Stimulated activated CD8-positive, alpha-beta memory T cell treated with anti-CD3 and anti-CD28 coated beads, Interleukin-15, amount 100 ng/mL, for 4 hours (primary cell): ENCODE data around the gene PLA2G4F.

Experiments used
- DNase-seq, 2 donors: peaks; one replicate each; pipeline ENCODE4 v3.0.0-alpha.2; 2020; ENCODE audit warnings: low read depth in 2 of 2

PLA2G4F gene

GRCh38 chr15:42147431-42147735, 9.1 kb downstream of the PLA2G4F start:
- DNase-seq, result no peak

DNA sequence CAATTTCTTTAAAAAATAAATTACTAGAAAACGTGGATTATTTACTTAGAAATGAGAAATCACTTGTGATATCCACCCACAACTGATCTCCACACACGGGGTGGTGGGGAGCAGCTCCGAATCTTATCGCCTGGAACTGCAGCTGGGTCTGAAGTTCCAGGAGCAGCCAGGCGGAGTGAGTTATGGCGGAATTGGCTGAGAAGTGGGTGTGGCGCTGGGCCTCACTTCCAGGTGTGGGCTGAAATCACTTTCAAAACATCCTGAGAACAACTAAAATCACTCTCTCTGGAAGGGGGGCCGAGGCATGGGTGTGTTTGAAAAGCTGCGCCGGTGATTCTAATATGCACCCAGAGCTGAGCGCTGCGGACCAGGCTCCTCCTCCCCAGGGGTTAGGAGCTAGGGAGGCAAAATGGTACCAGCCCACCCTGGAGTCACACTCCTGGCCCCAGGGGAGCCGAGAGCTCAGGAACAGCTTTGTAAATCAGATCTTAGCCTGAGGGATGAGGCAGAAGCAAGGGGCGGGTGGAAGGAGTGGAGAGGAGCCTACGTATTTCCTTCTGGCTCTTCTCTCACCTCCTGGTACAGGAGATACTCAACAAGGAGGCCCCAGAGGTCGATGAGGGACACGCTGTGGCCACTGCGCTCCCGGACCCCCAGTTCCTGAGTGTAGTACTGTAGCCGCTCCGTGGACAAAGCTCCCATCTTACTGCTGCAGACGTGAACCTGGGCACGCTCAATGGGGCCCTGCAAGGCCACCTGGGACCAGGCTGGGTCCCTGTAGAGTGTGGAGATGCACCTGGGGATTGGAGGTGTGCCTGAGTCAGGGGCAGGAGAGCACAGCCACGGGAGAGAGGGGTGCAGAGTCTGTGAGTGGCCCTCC, 9.6 kb downstream of the PLA2G4F start:
- no peak for DNase-seq

DNA sequence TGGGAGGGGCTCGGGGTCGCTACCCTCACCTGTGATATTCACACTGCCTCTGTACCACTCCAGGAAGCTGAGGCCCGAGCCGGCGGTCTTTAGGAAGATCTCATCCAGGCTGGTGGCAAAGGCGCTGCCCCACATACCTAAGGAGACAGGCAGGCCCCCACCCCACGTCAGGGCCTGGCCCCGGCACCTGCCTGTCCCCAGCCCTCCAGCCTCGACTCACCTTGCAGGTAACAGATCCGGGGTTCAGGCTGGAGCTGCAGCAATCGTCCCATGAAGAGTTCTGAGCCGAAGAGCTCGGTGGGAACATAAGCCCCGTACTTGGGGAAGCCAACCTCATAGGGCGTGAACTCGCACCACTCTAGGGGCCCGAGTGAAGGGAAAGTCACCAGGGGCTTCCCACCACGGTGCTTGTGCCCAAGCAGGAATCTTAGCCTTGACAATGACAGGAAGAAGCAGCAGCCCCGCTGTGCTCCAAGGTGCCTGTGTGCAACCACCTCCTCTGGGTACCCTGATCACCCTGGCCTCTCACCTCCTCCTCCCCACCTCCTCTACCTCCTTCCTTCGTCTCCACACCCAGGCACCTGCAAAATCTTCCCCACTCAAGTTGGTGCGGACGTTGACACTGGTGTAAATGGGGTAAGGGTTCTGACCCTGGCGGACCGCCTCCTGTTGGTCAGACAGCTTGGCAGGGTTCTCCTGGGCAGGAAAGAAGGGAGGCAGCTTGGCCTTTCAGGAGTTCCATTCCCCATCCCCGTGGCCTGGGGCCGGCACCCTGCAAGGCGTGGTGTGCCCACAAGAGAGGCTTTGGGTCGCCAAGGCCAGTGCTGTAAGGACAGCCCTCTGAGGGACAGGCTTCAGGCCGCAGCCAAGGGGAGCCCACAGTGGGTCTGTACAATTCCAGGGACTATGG, 10.6 kb downstream of the PLA2G4F start:
- no peak for DNase-seq

GRCh38 chr15:42144841-42145375, 11.5 kb downstream of the PLA2G4F start:
- no peak for DNase-seq

- DNase-seq, result no peak
These were observed 12.4 kb downstream of the PLA2G4F start for GRCh38 chr15:42143866-42144625.

GRCh38 chr15:42143356-42143755, 13.1 kb downstream of the PLA2G4F start:
- no peak for DNase-seq

DNA sequence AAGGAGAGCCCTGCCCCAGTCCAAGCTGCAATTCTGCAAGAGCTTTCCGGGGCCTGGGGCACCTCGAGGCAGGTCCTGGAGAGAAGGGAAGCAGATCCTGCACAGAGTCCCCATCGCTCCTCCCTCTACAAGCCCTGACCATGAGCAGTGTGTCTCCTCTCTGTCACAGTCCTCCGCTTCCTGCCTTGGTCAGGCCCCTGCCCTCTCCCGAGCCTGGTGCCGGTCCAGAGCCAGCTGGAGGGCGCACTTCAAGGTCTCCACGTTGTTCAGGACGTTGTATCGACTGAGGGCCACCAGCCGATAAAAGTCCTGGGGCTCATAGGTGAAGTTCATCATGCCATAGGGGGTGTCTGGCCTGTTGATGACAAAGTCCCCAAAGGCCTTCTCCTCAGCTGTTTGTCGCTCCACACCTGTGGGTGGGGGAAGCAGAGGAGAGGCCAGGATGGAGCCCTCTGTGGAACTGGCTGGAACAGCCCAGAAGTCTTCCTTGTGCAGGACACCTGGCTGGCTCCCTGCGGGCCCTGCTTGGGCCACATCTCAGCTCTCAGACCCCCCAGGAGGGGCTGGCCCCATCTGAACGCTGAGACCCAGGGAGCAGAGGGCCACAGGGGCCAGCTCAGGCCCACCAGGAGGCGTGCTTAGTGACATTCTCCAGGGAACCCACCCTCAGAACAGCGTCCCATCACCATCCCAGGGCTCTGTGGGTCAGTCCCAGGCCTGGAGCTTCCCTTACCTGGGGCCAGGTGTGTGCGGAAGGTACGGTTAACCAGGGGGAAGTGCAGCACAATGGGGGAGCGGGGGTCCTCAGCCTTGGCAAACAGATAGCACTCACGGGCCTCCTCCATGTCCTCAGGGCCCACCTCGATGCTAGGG, 14.4 kb downstream of the PLA2G4F start:
- no peak for DNase-seq

DNA sequence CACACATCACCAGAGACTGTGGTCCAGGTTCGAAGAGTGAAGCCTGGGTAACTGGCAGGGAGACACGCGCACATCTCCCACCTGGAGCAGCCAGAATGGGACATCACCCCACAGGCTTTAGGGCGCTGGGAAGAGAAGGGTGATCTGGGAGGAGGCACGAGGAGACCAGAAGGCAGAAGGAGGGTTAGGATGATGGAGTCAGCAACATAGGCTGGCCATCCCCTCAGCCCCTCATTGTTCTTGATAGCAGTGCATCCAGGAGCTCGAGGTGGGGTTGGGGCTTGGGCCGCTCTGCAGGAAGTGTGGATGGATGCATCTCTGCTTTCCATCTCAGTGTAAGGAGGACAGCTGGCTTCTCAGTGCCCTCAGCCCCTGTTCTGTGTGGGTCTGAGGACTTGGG, 15.2 kb downstream of the PLA2G4F start:
- no peak for DNase-seq

- DNase-seq, result no peak
These were observed 15.9 kb downstream of the PLA2G4F start for GRCh38 chr15:42140383-42141070.

DNA sequence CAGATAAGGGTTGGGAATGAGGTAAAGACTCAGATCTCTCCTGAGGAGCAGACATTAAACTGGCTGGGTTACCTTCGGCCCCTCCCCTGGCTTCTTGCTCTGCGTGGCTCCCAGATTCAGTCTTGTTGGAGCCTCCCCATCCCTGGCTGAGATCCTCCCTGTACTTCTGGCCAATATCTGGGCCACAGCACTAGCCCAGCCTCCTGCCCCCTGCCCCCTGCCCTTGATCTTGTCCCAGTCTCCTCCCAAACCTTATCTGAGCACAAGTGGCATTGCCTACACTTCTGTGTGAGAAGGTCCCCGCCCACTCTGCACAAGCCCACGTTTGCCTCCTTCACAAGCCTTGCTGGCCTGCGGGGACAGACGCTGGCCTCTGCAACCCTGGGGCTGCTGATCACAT, 16.8 kb downstream of the PLA2G4F start:
- no peak for DNase-seq

DNA sequence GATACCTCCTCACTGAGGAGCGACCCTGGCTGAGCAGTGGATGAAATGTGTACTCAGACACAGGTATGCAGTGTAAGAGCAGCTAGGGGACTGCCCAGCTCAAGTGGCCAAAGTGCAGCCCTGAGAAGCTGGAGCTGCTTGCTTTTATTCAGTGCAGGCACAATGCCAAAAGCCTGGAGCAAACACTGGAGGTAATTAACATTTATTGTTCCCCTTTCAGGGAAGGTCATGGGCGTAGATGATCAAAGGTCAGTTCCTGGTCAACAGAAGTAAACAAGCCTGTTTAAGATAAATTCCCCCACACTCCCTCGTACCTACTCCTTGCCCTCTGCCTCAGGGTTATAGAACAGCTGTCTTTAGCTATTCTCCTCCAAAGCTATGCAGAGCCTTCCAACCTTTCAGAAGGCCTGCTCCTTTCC, 17.5 kb downstream of the PLA2G4F start:
- DNase-seq, result no peak

DNA sequence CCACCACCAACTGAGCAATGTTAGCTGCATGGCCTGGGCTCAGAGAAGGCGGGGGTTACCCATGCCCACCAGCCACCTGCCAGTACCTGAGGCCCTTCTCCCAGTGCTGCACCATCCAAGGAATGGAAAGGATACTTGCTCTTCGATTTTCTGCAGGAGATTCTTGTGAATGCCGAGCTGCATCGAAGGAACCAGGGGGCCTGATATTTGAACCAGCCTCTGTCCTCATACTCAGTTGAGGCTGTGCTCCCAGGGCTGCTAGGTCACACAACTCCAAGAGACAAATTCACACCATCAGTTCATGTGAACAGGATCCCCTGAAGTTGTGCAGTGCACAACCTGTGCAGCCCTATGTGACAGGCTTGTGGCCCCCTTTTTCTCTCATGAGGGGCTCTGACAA, 18.0 kb downstream of the PLA2G4F start:
- DNase-seq, result no peak

GRCh38 chr15:42137461-42138261, 18.8 kb downstream of the PLA2G4F start:
- no peak for DNase-seq

GRCh38 chr15:42136513-42136912, 19.9 kb downstream of the PLA2G4F start:
- no peak for DNase-seq

DNA sequence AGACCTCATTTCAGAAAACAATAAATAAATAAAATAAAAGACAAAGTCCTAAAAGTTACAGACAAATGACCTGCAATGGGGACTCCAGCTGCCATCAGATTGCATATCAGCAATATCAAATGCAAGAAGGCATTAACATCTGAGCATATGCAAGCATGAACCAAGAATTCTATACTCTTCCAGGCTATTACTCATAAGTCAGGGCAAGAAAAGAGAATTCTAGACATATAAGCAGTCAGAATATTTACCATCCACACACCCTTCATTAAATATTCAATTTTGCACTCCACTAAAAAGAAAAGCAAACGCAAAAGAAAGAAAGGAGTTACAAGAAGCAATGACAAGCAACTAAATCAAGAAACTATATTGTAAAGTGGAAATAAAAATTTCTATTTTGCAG, 21.1 kb downstream of the PLA2G4F start:
- DNase-seq, result no peak

DNA sequence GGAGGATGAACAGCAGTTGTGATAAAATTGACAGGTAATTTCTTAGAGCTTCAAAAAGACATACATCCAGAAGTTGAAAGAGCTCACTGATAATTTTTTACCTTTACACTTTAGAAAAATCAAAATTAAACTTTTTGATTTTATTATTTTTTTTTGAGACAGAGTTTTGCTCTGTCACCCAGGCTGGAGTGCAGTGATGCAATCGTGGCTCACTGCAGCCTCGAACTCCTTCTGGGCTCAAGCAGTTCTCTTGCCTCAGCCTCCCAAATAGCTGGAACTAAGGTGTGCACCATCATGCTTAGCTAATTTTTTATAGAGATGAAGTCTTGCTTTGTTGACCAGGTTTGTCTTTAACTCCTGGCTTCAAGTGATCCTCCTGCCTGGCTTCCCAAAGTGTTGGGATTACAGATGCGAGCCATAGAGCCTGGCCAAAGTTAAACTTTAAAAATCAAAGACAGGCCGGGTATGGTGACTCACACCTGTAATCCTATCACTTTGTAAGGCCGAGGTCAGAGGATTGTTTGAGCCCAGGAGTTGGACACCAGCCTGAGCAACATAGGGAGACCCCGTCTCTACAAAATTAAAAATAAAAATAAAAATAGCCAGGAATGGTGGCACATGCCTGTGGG, 21.7 kb downstream of the PLA2G4F start:
- DNase-seq, result no peak

DNA sequence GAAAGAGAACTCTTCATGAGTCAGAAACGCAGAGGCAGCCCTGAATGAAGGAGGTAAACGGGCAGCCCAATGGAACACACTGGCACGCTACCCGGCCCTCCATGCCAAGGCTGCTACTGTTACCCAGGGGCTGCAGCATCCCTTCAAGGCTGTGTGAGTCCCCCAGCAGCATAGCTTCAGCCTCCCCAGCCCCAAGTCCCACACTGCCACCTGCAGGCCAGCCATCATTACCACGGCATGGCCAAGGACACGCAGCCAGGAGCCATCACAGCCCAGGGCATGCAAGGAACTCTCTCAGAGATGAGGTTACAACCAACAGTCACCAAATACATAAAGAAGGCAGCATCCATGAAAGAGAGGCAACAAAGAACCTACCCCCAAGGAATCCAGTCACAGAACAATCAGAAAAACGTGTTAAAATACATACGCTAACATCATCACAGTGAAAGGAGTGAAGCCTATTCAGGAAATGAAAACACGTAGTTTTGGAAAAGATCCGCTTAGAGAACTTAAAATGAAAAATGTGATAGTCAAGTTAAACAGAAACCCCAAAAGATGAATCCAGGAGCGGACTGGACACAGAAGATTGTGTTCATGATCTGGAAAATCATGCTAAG, 22.4 kb downstream of the PLA2G4F start:
- no peak for DNase-seq

- DNase-seq, result no peak
These were observed 23.1 kb downstream of the PLA2G4F start for GRCh38 chr15:42133356-42133755.
